Adipose tissue (tissue), 3 donors: ENCODE data around the gene MFGE8. TPM values are rescaled to one million over a fixed set of nuclear protein-coding genes. Genes with fewer than 3 reads are reported as not detected.

Experiments used
- H3K27ac ChIP-seq: one replicate; pipeline ENCODE4 v1.5.1; 2013; ENCODE audit warnings: low read depth, low read length
- WGBS, 3 donors: extraction: QIAGEN DNeasy Blood & Tissue Kit; methylation state at CpG; one replicate each; pipeline ENCODE4 v1.1.7; 2013; 5-methylcytosine and 5-hydroxymethylcytosine counted together
- polyA plus RNA-seq, 3 donors: library from polyadenylated mRNA; stranded (reverse); fragments of 200-250 nt; gene quantifications; one replicate each; pipeline ENCODE4 v1.2.3, GENCODE V29; 2013
- donor health status: healthy with polysubstance abuse.
- donor health status: Bipolar disorder and iron deficiency.
- donor health status: healthy.

MFGE8 gene
- polyA plus RNA-seq, 3 donors, result 50.5 to 348 (median 303) TPM

DNA sequence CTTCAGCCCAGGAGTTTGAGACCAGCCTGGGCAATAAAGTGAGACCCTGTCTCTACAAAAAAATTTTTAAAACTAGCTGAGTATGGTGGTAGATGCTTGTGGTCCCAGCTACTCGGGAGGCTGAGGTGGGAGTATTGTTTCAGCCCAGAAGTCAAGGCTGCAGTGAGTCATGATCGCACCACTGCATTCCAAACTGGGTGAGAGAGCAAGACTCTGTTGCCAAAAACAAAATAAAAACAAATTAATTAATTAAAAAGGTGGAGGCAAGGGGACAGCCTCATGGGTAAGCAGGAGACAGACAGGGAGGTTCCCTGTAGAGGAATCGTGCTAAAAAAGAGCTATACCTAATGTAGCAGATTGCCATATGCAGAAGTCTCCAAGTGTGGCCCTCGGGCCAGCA, 30.4 kb downstream of the MFGE8 start:
- 73 to 78% (median 77%) methylated on average over 4 of the region's 4 CpGs for WGBS, 3 donors
- no peak overlapping the region for H3K27ac ChIP-seq

DNA sequence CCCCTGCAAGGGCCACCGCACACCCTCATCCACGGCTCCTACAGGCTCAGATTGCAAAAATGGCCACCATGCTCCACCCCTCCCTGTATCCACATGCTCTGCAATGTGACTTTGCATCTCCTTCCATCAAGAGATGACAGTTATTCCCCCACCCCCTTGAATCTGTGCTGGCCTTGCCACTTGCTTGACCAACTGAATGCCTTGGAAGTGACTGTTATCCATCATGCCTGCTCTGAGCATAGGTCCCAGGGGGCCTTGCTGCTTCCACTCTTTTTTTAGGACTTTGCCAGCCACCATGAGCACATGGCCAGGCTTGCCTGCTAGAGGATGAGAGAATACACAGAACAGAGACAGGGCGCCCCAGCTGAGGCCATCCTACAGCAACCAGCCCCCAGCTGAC, 31.4 kb downstream of the MFGE8 start:
- H3K27ac ChIP-seq, result no peak overlapping the region
- WGBS, 3 donors, result 92 to 100% (median 95%) methylated on average over 3 of the region's 3 CpGs

DNA sequence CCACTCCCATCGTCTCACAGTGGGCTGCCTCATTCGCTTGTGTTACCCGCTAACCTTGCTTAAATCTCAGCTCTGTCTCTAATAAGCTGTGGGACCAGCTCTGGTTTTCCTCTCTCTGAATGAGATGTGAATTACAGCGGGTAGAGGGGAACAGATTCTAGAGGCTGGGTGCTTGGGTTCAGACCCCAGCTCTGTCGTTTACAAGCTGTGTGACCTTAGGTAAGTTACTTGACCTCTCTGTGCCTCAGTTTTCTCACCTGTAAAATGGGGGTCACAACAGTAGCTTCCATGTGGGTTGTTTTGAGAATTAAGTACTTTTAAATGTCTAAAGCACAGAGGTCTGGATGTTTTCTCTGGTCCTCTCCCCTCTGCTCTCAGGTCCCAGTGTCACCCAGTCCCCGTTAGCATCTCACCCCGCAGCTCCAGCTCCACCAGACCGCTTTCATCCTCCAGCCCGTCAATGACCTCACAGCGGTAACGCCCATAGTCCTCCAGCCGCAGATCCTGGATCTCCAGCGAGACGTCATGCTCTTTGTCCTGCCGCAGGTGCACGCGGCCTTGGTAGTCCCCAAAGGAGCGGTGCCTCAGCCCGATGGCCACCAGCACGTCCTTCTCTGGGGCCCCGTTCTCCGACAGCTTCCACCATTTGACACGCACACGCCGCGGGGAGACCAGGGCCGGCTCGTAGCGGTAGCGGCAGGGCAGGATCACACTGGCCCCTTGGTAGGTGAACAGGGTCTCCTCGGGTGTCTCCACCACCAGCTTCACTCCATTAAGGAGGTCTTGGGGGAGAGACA, 32.0 kb downstream of the MFGE8 start:
- 90 to 96% (median 96%) methylated on average over 31 of the region's 31 CpGs for WGBS, 3 donors
- H3K27ac ChIP-seq, result no peak overlapping the region

GRCh38 chr15:88878720-88879184, 34.4 kb downstream of the MFGE8 start:
- no peak overlapping the region for H3K27ac ChIP-seq
- 60 to 84% (median 84%) methylated on average over 18 of the region's 18 CpGs for WGBS, 3 donors

DNA sequence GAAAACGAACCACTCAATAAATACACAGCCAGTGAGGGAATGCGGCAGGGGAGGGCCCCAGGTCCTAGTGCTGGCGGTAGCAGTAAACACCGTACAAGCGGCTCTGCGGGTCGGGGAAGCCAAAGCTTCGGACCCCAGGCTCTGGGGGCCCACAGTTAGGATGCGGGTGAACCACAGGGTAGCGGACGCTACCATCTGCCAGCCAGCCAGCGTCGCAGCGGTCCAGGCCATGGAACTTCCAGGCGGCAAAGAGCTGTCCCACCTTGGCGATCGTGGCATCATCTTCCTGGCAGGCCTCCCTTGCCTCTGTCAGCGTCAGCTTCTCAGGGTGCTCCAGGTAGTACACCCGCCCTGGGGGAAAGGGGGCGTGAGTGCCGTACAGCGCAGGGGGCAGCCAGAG, 35.3 kb downstream of the MFGE8 start:
- WGBS, 3 donors, result 85 to 94% (median 93%) methylated on average over 22 of the region's 22 CpGs
- H3K27ac ChIP-seq, result no peak overlapping the region

GRCh38 chr15:88877415-88877814, 35.8 kb downstream of the MFGE8 start:
- WGBS, 3 donors, result 93 to 97% (median 94%) methylated on average over 10 to 11 of the region's 11 CpGs
- H3K27ac ChIP-seq, result no peak overlapping the region

GRCh38 chr15:88876573-88876972, 36.6 kb downstream of the MFGE8 start:
- 72 to 88% (median 86%) methylated on average over 10 of the region's 10 CpGs for WGBS, 3 donors
- no peak overlapping the region for H3K27ac ChIP-seq

- no peak overlapping the region for H3K27ac ChIP-seq
- 11 to 42% (median 37%) methylated on average over 6 of the region's 6 CpGs for whole genome bisulfite sequencing, 3 donors
Measured at GRCh38 chr15:88874684-88875083, 38.5 kb downstream of the MFGE8 start.

DNA sequence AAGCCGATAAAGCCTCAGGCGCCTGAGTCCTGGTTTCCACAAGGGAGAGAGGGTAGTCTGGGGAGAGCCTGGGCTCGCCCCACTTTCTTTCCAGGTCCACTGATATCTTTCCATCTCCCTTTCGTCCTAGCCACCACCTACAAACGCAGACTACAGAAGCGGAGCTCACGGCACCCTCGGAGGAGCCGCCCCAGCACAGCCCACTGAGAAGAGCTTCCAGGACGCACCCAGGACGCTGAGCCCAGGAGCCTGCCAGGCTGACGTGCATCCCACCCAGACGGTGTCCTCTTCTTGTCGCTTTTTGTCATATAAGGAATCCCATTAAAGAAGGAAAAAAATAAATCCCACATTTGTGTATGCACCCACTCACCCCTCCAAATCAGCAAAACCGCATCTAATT, 38.9 kb downstream of the MFGE8 start:
- no peak overlapping the region for H3K27ac ChIP-seq
- 59 to 70% (median 65%) methylated on average over 15 of the region's 15 CpGs for WGBS, 3 donors

- no peak overlapping the region for H3K27ac ChIP-seq
- WGBS, 3 donors, result 79 to 91% (median 89%) methylated on average over 13 of the region's 13 CpGs
Measured at GRCh38 chr15:88873786-88874185, 39.4 kb downstream of the MFGE8 start.

GRCh38 chr15:88872706-88873105, 40.5 kb downstream of the MFGE8 start:
- no peak overlapping the region for H3K27ac ChIP-seq
- WGBS, 3 donors, result 47 to 82% (median 79%) methylated on average over 9 of the region's 9 CpGs

GRCh38 chr15:88872106-88872505, 41.1 kb downstream of the MFGE8 start:
- H3K27ac ChIP-seq, result no peak overlapping the region
- 71 to 78% (median 75%) methylated on average over 6 of the region's 6 CpGs for WGBS, 3 donors

- 59 to 88% (median 85%) methylated on average over 14 of the region's 14 CpGs for WGBS, 3 donors
- H3K27ac ChIP-seq, result no peak overlapping the region
Measured at GRCh38 chr15:88871313-88871712, 41.9 kb downstream of the MFGE8 start.

DNA sequence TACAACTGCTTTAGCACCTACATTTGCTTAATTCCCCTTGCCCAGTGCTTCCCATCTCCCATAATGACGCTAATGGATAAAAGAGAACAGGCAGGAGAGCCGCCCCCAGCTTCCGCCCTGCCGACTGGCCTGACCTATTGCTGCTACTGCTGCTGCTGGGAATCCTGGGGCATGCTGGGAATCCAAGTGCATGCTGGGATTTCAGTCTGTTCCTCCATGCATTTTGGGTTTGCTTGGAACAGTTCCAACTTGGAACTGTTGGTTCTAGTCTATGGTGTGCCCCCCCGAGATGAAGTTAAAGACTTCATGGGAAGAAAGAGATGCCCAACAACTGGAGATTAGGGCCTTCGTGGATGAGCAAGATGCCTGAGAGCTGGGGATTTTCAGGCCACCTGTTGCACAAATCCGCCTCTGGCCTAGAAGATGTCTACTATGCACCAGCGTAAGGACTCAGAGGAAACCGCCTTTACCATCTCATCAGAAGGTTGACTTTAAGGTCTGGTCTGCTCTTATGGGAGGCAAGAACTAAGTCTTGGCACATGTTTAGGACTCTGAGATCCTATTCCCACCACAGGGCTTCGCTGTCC, 46.8 kb downstream of the MFGE8 start:
- H3K27ac ChIP-seq, result no peak overlapping the region
- WGBS, 3 donors, result 83 to 94% (median 90%) methylated on average over 10 of the region's 10 CpGs

DNA sequence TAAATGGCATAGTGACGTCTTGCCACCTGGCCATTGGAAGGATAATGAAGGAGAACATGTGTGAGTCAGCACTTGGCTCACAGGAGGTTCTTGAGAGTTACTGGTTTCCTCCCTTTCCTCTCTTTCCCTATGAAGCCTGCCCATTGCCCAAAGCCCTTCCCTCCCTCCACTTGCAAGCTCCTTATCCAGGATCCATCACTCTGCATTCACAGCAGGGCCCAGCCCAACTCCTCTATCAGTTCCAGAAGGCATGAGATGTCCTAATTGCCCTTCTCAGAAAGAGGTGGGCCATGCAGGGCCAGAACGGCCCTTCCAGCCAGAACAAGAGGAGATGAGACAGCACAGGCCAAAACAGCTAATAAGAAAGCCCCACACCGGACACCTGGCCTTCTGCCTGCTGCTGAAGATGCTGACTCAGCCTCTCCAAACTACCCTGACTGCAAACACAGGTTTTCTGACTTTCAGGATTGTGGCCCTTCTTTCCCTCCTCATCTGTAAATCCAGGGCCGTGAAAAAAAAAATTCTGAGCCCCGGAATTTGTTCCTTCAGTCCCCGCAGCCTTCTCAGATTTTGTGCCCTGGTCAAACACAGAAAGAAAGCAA, 47.6 kb downstream of the MFGE8 start:
- WGBS, 3 donors, result 65 to 73% (median 70%) methylated on average over 6 of the region's 6 CpGs
- H3K27ac ChIP-seq, result no peak overlapping the region

GRCh38 chr15:88864861-88865497, 48.2 kb downstream of the MFGE8 start:
- 58 to 68% (median 66%) methylated on average over 4 of the region's 4 CpGs for WGBS, 3 donors

DNA sequence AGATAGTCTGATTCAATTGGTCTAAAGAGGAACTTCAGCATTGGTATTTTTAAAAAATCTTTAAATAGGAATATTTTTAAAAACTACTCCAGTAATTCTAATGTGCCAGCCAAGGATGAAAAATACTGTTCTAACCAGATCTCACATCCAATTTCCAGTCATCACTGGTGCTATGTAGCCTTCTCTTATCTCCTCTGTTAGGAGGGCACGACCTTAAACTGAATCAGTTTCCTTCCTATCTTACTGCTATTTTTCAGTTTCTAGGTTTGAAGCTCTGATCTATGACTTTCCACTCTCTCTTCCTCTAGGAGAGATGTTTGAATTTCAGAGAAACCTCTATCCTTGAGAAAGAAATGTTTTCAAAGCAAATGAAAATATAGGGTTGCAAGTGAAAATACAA, 49.8 kb downstream of the MFGE8 start:
- H3K27ac ChIP-seq, result no peak overlapping the region
- 43 to 60% (median 55%) methylated on average over 1 of the region's 1 CpG for WGBS, 3 donors

More at GRCh38 chr15:88864861-88865497, 48.2 kb downstream of the MFGE8 start:
- H3K27ac ChIP-seq, result no peak overlapping the region

DNA sequence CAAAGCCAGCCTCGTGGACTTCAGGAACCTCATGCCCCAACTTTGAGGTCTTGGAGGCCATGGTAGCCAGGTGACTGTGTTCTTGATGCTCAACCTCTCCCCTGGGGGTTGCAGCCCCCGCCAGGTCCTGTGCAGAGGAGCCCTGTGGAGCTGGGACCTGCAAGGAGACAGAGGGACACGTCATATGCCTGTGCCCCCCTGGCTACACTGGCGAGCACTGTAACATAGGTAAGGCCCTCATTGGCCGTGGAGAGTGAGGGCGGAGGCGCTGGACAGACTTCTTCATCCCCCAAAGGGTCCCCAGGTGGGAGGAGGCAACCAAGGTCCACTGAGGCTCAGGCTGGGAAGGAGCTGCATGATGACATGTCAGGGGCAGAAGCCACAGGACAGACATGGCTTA, 53.0 kb downstream of the MFGE8 start:
- WGBS, 3 donors, result 68 to 82% (median 76%) methylated on average over 7 of the region's 7 CpGs

DNA sequence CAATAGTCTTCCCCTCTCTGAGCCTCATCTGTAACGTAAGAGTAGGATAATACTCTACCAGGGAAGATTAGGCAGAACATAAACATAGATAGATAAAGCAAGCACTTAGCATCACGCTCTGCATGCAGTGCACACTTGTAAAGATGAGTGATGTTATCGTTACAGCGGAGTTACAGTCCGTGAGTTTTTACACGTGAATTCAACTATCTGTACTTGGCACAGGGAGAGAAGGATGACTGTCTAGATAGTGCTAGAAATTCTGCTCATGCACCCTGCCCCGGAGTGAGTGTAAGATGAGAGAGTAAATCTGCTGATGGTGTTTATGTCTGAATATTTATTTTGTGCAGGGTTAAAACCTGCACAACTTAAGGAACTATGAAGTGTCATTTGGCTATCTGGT, 53.6 kb downstream of the MFGE8 start:
- no peak overlapping the region for H3K27ac ChIP-seq
- 51 to 59% (median 57%) methylated on average over 7 of the region's 7 CpGs for WGBS, 3 donors

More for the DNA sequence above, 53.0 kb downstream of the MFGE8 start:
- H3K27ac ChIP-seq, result no peak overlapping the region
